WTC11 (cell line): Measurements from ENCODE around the gene DOK7. TPM values are rescaled to one million over a fixed set of nuclear protein-coding genes. Genes with fewer than 3 reads are reported as not detected.

ENCODE experiments used
- ATAC-seq: fragments of 200-7000 bp; cut with Tn5 transposase; 2 replicates; pipeline ENCODE4 v1.10.0; 2021; ENCODE audit warnings: mild to moderate bottlenecking, moderate library complexity
- CTCF ChIA-PET: fragments of 300-600 bp; sonication (Branson Sonifier 250); formaldehyde crosslinking; loops from one replicate; lab custom pipeline; 2021; ENCODE audit warnings: antibody characterized with exemption; lab: Charles Lee
- POLR2A ChIA-PET: fragments of 350-600 bp; sonication (Branson Sonifier 250); formaldehyde crosslinking; loops from one replicate; lab custom pipeline; 2021; ENCODE audit warnings: antibody characterized with exemption; lab: Charles Lee
- DNase-seq: peaks from one replicate; pipeline ENCODE4 v3.0.0; 2021; ENCODE audit warnings: low spot score
- H3K27ac Mint-ChIP-seq: 2 replicates; pipeline ENCODE4 v1.8.0; 2021; ENCODE audit warnings: mixed read lengths
- H3K27me3 Mint-ChIP-seq: 2 replicates; pipeline ENCODE4 v1.8.0; 2021; ENCODE audit warnings: low read depth, mild to moderate bottlenecking, moderate library complexity, mixed read lengths
- H3K36me3 Mint-ChIP-seq: 2 replicates; pipeline ENCODE4 v1.8.0; 2021; ENCODE audit warnings: mixed read lengths
- H3K4me1 Mint-ChIP-seq: 2 replicates; pipeline ENCODE4 v1.8.0; 2022; ENCODE audit warnings: mixed read lengths
- H3K4me3 Mint-ChIP-seq: 2 replicates; pipeline ENCODE4 v1.8.0; 2021; ENCODE audit warnings: mild to moderate bottlenecking, moderate library complexity, mixed read lengths
- H3K9me3 Mint-ChIP-seq: 2 replicates; pipeline ENCODE4 v1.8.0; 2021; ENCODE audit warnings: mixed read lengths
- ARID4B ChIP-seq: sonication (generic); formaldehyde crosslinking; IDR thresholded peaks from 2 replicates; pipeline ENCODE4 v1.8.0; 2023; ENCODE audit warnings: missing genetic modification reagents, mild to moderate bottlenecking, borderline replicate concordance
- E2F1 ChIP-seq: sonication (generic); formaldehyde crosslinking; IDR thresholded peaks from 2 replicates; pipeline ENCODE4 v1.8.0; 2022; ENCODE audit warnings: mild to moderate bottlenecking, missing genetic modification reagents
- GABPB1 ChIP-seq: sonication (generic); formaldehyde crosslinking; IDR thresholded peaks from 2 replicates; pipeline ENCODE4 v1.8.1; 2023; ENCODE audit warnings: mild to moderate bottlenecking, missing genetic modification reagents
- GTF2I ChIP-seq: fragments of 250-450 bp; sonication (Bioruptor Pico); conservative IDR thresholded peaks from 2 replicates; pipeline ENCODE4 v1.4.0; 2021; ENCODE audit warnings: mild to moderate bottlenecking
- IRF1 ChIP-seq: sonication (generic); formaldehyde crosslinking; IDR thresholded peaks from 2 replicates; pipeline ENCODE4 v1.8.0; 2023; ENCODE audit warnings: missing genetic modification reagents
- MAX ChIP-seq: sonication (generic); formaldehyde crosslinking; IDR thresholded peaks from 2 replicates; pipeline ENCODE4 v1.8.0; 2022; ENCODE audit warnings: mild to moderate bottlenecking, missing genetic modification reagents
- MYBL2 ChIP-seq: sonication (generic); formaldehyde crosslinking; IDR thresholded peaks from 2 replicates; pipeline ENCODE4 v1.8.1; 2023; ENCODE audit warnings: mild to moderate bottlenecking, moderate library complexity, missing genetic modification reagents
- OVOL2 ChIP-seq: fragments of 250-450 bp; sonication (Bioruptor Pico); IDR thresholded peaks from 2 replicates; pipeline ENCODE4 v1.9.0; 2021; ENCODE audit warnings: mild to moderate bottlenecking, borderline replicate concordance
- PREB ChIP-seq: sonication (generic); formaldehyde crosslinking; IDR thresholded peaks from 2 replicates; pipeline ENCODE4 v1.8.1; 2022; ENCODE audit warnings: mild to moderate bottlenecking, missing genetic modification reagents, moderate library complexity, borderline replicate concordance
- RELA ChIP-seq: sonication (generic); formaldehyde crosslinking; IDR thresholded peaks from 2 replicates; pipeline ENCODE4 v1.8.1; 2022; ENCODE audit warnings: missing genetic modification reagents, mild to moderate bottlenecking, borderline replicate concordance
- SMAD3 ChIP-seq: sonication (generic); formaldehyde crosslinking; IDR thresholded peaks from 2 replicates; pipeline ENCODE4 v1.8.0; 2022; ENCODE audit warnings: missing genetic modification reagents, mild to moderate bottlenecking, borderline replicate concordance
- SMAD4 ChIP-seq: sonication (generic); formaldehyde crosslinking; IDR thresholded peaks from 2 replicates; pipeline ENCODE4 v1.8.0; 2022; ENCODE audit warnings: mild to moderate bottlenecking, missing genetic modification reagents
- USF2 ChIP-seq: sonication (generic); formaldehyde crosslinking; IDR thresholded peaks from 2 replicates; pipeline ENCODE4 v1.8.1; 2023; ENCODE audit warnings: mild to moderate bottlenecking, missing genetic modification reagents, moderate library complexity
- ZNF423 ChIP-seq: fragments of 250-450 bp; sonication (Bioruptor Pico); IDR thresholded peaks from 2 replicates; pipeline ENCODE4 v2.1.2; 2022; ENCODE audit warnings: mild to moderate bottlenecking, moderate library complexity
- total RNA-seq: library from RNA; stranded (reverse); gene quantifications from 3 replicates; pipeline ENCODE4 v1.2.3, GENCODE V29; 2021

Gene DOK7
- total RNA-seq, 1 experiment from 2014 or later = 0.22 TPM

GRCh38 chr4:3437998-3438846 is 24.9 kb upstream of the DOK7 start:
- no peaks in the 10 kb centered on the region for H3K4me1 Mint-ChIP-seq
- H3K27ac Mint-ChIP-seq = no peak overlapping the region; the same call in 1 of the 2 replicates
- ChIA-PET POLR2A (no interaction called here), CTCF (interaction anchor here (0.6 to 2.9 kb wide), 4 partner anchors 28 to 120 kb away, joined by 4 to 8 read pairs (median 4); no protein-coding TSS in a partner anchor)
- no peaks in the 10 kb centered on the region for H3K27me3 Mint-ChIP-seq
- DNase-seq = no peak
- ATAC-seq = no peak
- no peaks in the 10 kb centered on the region for H3K9me3 Mint-ChIP-seq
- H3K36me3 Mint-ChIP-seq = no peaks in the 10 kb centered on the region
- no peak overlapping the region for H3K4me3 Mint-ChIP-seq
- TF ChIP-seq SMAD4 (CRISPR knock-in tag) (no peak), MYBL2 (CRISPR knock-in tag) (no peak)

- H3K27ac Mint-ChIP-seq = no peak overlapping the region
- no peaks in the 10 kb centered on the region for H3K4me1 Mint-ChIP-seq
- ChIA-PET CTCF (interaction anchor here (1.6 to 2.9 kb wide), 2 partner anchors 93 to 120 kb away, joined by 4 to 8 read pairs; no protein-coding TSS in a partner anchor), POLR2A (no interaction called here)
- DNase-seq = no peak
- no peaks in the 10 kb centered on the region for H3K36me3 Mint-ChIP-seq
- no peak for TF ChIP-seq USF2 (CRISPR knock-in tag)
- no peak for TF ChIP-seq ZNF423 (CRISPR knock-in tag)
- no peak for TF ChIP-seq ARID4B
- TF ChIP-seq MAX (CRISPR knock-in tag) = no peak
- no peak for TF ChIP-seq RELA (CRISPR knock-in tag)
- no peak for TF ChIP-seq GTF2I (CRISPR knock-in tag)
- TF ChIP-seq E2F1 = no peak
- TF ChIP-seq GABPB1 (CRISPR knock-in tag) = no peak
- TF ChIP-seq PREB (CRISPR knock-in tag) = no peak
- no peak for TF ChIP-seq OVOL2 (CRISPR knock-in tag)
- TF ChIP-seq IRF1 (CRISPR knock-in tag) = no peak
- no peak for TF ChIP-seq SMAD3
- TF ChIP-seq, all 79 proteins: peak for 0
- no peaks in the 10 kb centered on the region for H3K9me3 Mint-ChIP-seq
- ATAC-seq = no peak
- H3K27me3 Mint-ChIP-seq = no peaks in the 10 kb centered on the region
- H3K4me3 Mint-ChIP-seq = no peak overlapping the region
Observed at GRCh38 chr4:3438847-3439180, 24.3 kb upstream of the DOK7 start.
